ENCODE measurements around the gene MED28.

Gene MED28

GRCh38 chr4:17619416-17620105, 5.1 kb downstream of the MED28 start:
- H3K27ac ChIP-seq (ENCODE audit: low read length) = no peak overlapping the region
- 0 out of 2 replicates have a peak, but pooled peaks cover 9% of the 10 kb centered on the region for H3K4me1 ChIP-seq (ENCODE audit: low read length)
- no peaks in the 10 kb centered on the region for H3K9me2 ChIP-seq (replicated peaks; ENCODE audit: insufficient read depth, low read length)
- H3F3A ChIP-seq (ENCODE audit: insufficient read depth, low read length) = no peaks in the 10 kb centered on the region
- TF ChIP-seq EZH2phosphoT487 (IDR thresholded peaks at IDR 0.05; ENCODE audit: low read length) (no peak), EZH2 (optimal IDR thresholded peaks at IDR 0.05; ENCODE audit: low read depth, low read length) (no peak)
- TF ChIP-seq, protein P1, sequence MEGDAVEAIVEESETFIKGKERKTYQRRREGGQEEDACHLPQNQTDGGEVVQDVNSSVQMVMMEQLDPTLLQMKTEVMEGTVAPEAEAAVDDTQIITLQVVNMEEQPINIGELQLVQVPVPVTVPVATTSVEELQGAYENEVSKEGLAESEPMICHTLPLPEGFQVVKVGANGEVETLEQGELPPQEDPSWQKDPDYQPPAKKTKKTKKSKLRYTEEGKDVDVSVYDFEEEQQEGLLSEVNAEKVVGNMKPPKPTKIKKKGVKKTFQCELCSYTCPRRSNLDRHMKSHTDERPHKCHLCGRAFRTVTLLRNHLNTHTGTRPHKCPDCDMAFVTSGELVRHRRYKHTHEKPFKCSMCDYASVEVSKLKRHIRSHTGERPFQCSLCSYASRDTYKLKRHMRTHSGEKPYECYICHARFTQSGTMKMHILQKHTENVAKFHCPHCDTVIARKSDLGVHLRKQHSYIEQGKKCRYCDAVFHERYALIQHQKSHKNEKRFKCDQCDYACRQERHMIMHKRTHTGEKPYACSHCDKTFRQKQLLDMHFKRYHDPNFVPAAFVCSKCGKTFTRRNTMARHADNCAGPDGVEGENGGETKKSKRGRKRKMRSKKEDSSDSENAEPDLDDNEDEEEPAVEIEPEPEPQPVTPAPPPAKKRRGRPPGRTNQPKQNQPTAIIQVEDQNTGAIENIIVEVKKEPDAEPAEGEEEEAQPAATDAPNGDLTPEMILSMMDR (IDR thresholded peaks at IDR 0.05; ENCODE audit: low read length) = no peak
- H3K27me3 ChIP-seq (replicated peaks; ENCODE audit: insufficient read depth, low read length) = no peaks in the 10 kb centered on the region
- no peak overlapping the region for H2AFZ ChIP-seq (ENCODE audit: low read length)
- no peaks in the 10 kb centered on the region for H3K9me3 ChIP-seq (replicated peaks; ENCODE audit: insufficient read depth, low read length)
- no peak for DNase-seq
- peaks cover 12% of the 10 kb centered on the region; the same call in 1 of the 2 replicates for H4K20me1 ChIP-seq (ENCODE audit: insufficient read depth, low read length)
- H3K4me2 ChIP-seq (ENCODE audit: low read depth, low read length) = no peak overlapping the region
- H3K36me3 ChIP-seq (replicated peaks; ENCODE audit: insufficient read depth, low read length) = peaks cover 23% of the 10 kb centered on the region
- no peak overlapping the region for H3K4me3 ChIP-seq (ENCODE audit: low read length)
- no peak overlapping the region for H3K9ac ChIP-seq (ENCODE audit: low read length)
- H3K79me2 ChIP-seq (ENCODE audit: low read length) = peaks cover 75% of the 10 kb centered on the region

DNA sequence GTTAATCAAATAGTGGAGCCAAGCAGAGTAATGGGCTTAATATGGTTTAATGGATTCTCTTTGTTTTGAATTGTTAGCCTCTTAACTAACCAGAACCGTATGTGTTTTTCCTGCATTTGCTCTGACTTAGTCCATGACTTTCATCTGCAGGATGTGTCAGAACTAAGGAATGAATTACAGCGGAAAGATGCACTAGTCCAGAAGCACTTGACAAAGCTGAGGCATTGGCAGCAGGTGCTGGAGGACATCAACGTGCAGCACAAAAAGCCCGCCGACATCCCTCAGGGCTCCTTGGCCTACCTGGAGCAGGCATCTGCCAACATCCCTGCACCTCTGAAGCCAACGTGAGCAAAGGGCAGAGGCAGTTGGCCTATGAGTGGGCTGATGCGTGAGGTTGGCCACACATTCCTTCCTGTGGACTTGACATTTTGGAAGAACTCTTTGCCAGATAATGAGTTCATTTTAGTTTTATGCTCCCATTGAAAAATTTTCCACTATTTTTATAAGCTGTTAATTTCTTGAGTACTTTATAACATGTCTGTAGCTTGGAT, 9.1 kb downstream of the MED28 start:
- Histone ChIP-seq H3F3A (ENCODE audit: insufficient read depth, low read length) (no peaks in the 10 kb centered on the region), H4K20me1 (ENCODE audit: insufficient read depth, low read length) (peaks cover 8% of the 10 kb centered on the region; the same call in 1 of the 2 replicates), H3K4me3 (ENCODE audit: low read length) (no peak overlapping the region), H3K9me2 (replicated peaks; ENCODE audit: insufficient read depth, low read length) (no peaks in the 10 kb centered on the region), H3K4me1 (ENCODE audit: low read length) (no peaks in the 10 kb centered on the region), H2AFZ (ENCODE audit: low read length) (no peak overlapping the region), H3K27me3 (replicated peaks; ENCODE audit: insufficient read depth, low read length) (no peaks in the 10 kb centered on the region), H3K36me3 (replicated peaks; ENCODE audit: insufficient read depth, low read length) (peaks cover 26% of the 10 kb centered on the region), H3K9ac (ENCODE audit: low read length) (no peak overlapping the region), H3K9me3 (replicated peaks; ENCODE audit: insufficient read depth, low read length) (no peaks in the 10 kb centered on the region), H3K79me2 (ENCODE audit: low read length) (peaks cover 38% of the 10 kb centered on the region), H3K27ac (ENCODE audit: low read length) (no peak overlapping the region), H3K4me2 (ENCODE audit: low read depth, low read length) (no peak overlapping the region)
- DNase-seq = no peak
- TF ChIP-seq EZH2phosphoT487 (IDR thresholded peaks at IDR 0.05; ENCODE audit: low read length) = no peak
- TF ChIP-seq EZH2 (optimal IDR thresholded peaks at IDR 0.05; ENCODE audit: low read depth, low read length) = no peak
- TF ChIP-seq, protein P1 (IDR thresholded peaks at IDR 0.05; ENCODE audit: low read length) = no peak

DNA sequence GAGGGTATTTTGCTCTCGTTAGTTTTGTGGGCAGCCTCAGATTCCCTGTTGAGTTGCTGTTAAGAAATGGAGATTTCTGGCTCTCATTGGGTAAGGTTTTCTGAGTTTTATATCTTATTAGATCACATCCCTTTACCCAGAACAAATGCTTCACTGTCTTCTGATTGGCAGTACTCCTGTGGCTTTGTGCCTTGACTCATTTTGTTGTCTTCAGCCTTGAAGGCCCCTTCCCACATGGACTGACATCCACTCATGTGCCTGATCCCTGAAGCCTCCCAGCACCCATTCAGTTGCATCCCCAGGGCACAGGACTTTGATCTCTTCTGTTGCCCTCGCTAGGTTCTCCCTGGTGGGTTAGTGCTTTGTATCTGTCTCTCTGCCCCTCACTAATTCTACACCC, 10.4 kb downstream of the MED28 start:
- Histone ChIP-seq H3F3A (ENCODE audit: insufficient read depth, low read length) (no peaks in the 10 kb centered on the region), H2AFZ (ENCODE audit: low read length) (no peak overlapping the region), H3K36me3 (replicated peaks; ENCODE audit: insufficient read depth, low read length) (peaks cover 20% of the 10 kb centered on the region), H3K9ac (ENCODE audit: low read length) (no peak overlapping the region), H3K9me2 (replicated peaks; ENCODE audit: insufficient read depth, low read length) (no peaks in the 10 kb centered on the region), H4K20me1 (ENCODE audit: insufficient read depth, low read length) (no peaks in the 10 kb centered on the region), H3K27me3 (replicated peaks; ENCODE audit: insufficient read depth, low read length) (no peaks in the 10 kb centered on the region), H3K79me2 (ENCODE audit: low read length) (peaks cover 25% of the 10 kb centered on the region), H3K4me3 (ENCODE audit: low read length) (no peak overlapping the region), H3K9me3 (replicated peaks; ENCODE audit: insufficient read depth, low read length) (no peaks in the 10 kb centered on the region), H3K27ac (ENCODE audit: low read length) (no peak overlapping the region), H3K4me2 (ENCODE audit: low read depth, low read length) (no peak overlapping the region), H3K4me1 (ENCODE audit: low read length) (no peaks in the 10 kb centered on the region)
- TF ChIP-seq EZH2phosphoT487 (IDR thresholded peaks at IDR 0.05; ENCODE audit: low read length) = no peak
- no peak for TF ChIP-seq EZH2 (optimal IDR thresholded peaks at IDR 0.05; ENCODE audit: low read depth, low read length)
- TF ChIP-seq, protein P1 (IDR thresholded peaks at IDR 0.05; ENCODE audit: low read length) = no peak
- DNase-seq = no peak

Data from MM.1S (cell line).